SK-MEL-5 (cell line): ENCODE measurements around the gene PUDP. TPM values are rescaled to one million over a fixed set of nuclear protein-coding genes. Genes with fewer than 3 reads are reported as not detected.

Experiments
- DNase-seq: peaks from one replicate; pipeline ENCODE4 v3.0.0-alpha.2; 2016; ENCODE audit warnings: low read depth, low spot score
- in situ Hi-C: cut with HindIII; loops from 2 replicates; pipeline ENCODE4 v1.10.0; 2016; ENCODE audit warnings: low sequenced_read_pairs, high pct_unique_total_duplicates, low pct_unique_long_range_greater_than_20kb
- total RNA-seq: library from RNA; depleted of rRNA; stranded (reverse); fragments of >200 nt; shearing (Covaris generic); gene quantifications from 2 replicates; pipeline ENCODE4 v1.2.3, GENCODE V29; 2014

PUDP gene
- total RNA-seq, 1 experiment from 2014 or later: 8.6 TPM

GRCh38 chrX:7088968-7089615, 58.9 kb downstream of the PUDP start:
- in situ Hi-C loops: no loop called here
- DNase-seq: no peak

- DNase-seq: peak; percentile 1
These were observed 61.6 kb downstream of the PUDP start for GRCh38 chrX:7086384-7086783.

GRCh38 chrX:7085879-7086278, 62.1 kb downstream of the PUDP start:
- in situ Hi-C loops: no loop called here
- no peak for DNase-seq

More at GRCh38 chrX:7086384-7086783, 61.6 kb downstream of the PUDP start:
- in situ Hi-C loops: no loop called here

- DNase-seq: no peak
- in situ Hi-C loops: no loop called here
These were observed 63.1 kb downstream of the PUDP start for GRCh38 chrX:7084841-7085240.

GRCh38 chrX:7083468-7084396, 64.2 kb downstream of the PUDP start:
- in situ Hi-C loops: no loop called here

GRCh38 chrX:7083021-7083420, 64.9 kb downstream of the PUDP start:
- no peak for DNase-seq
- in situ Hi-C loops: no loop called here

More at GRCh38 chrX:7083468-7084396, 64.2 kb downstream of the PUDP start:
- peak; percentile 38 for DNase-seq

GRCh38 chrX:7082556-7082955, 65.4 kb downstream of the PUDP start:
- in situ Hi-C loops: no loop called here
- no peak for DNase-seq

GRCh38 chrX:7077241-7078230, 70.4 kb downstream of the PUDP start:
- in situ Hi-C loops: no loop called here
- no peak for DNase-seq

GRCh38 chrX:7076245-7076661, 71.7 kb downstream of the PUDP start:
- no peak for DNase-seq
- in situ Hi-C loops: no loop called here

- in situ Hi-C loops: no loop called here
- DNase-seq: no peak
These were observed 73.1 kb downstream of the PUDP start for GRCh38 chrX:7074908-7075204.

GRCh38 chrX:7074148-7074907, 73.6 kb downstream of the PUDP start:
- in situ Hi-C loops: no loop called here
- no peak for DNase-seq

- DNase-seq: no peak
- in situ Hi-C loops: no loop called here
These were observed 74.6 kb downstream of the PUDP start for GRCh38 chrX:7073336-7073735.

GRCh38 chrX:7072856-7073255, 75.1 kb downstream of the PUDP start:
- no peak for DNase-seq
- in situ Hi-C loops: no loop called here

- DNase-seq: no peak
- in situ Hi-C loops: no loop called here
These were observed 76.6 kb downstream of the PUDP start for GRCh38 chrX:7071390-7071789.

GRCh38 chrX:7069556-7069955, 78.4 kb downstream of the PUDP start:
- DNase-seq: no peak
- in situ Hi-C loops: no loop called here

- DNase-seq: peak; percentile 55
- in situ Hi-C loops: no loop called here
These were observed 79.0 kb downstream of the PUDP start for GRCh38 chrX:7068939-7069367.

- in situ Hi-C loops: no loop called here
These were observed 80.7 kb downstream of the PUDP start for GRCh38 chrX:7067256-7067655.

More at GRCh38 chrX:7067256-7067655, 80.7 kb downstream of the PUDP start:
- no peak for DNase-seq
